DMS79 (cell line): ENCODE measurements around the gene SLC25A46.
"Not testable (repeated sequence)": the region's sequence is repeated elsewhere in the genome, so short reads cannot be mapped to it uniquely, and the experiment has no call there.

Experiments used
- DNase-seq: peaks from one replicate; lab custom pipeline; 2025; lab: John Stamatoyannopoulos, UW

SLC25A46 gene

GRCh38 chr5:110738812-110739651 is at the start of gene SLC25A46:
TSS of gene SLC25A46 (plus strand) at chr5:110739007. CDS start at chr5:110739120, 113 bp downstream.
- peak; percentile 34 for DNase-seq

DNA sequence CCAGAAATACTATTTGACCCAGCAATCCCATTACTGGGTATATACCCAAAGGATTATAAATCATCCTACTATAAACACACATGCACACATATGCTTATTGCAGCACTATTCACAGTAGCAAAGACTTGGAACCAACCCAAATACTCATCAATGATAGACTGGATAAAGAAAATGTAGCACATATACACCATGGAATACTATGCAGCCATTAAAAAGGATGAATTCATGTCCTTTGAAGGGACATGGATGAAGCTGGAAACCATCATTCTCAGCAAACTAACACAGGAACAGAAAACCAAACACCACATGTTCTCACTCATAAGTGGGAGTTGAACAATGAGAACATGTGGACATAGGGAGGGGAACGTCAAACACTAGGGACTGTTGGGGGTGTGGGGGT is 48.2 kb upstream of the SLC25A46 start:
- DNase-seq: not testable (repeated sequence)

DNA sequence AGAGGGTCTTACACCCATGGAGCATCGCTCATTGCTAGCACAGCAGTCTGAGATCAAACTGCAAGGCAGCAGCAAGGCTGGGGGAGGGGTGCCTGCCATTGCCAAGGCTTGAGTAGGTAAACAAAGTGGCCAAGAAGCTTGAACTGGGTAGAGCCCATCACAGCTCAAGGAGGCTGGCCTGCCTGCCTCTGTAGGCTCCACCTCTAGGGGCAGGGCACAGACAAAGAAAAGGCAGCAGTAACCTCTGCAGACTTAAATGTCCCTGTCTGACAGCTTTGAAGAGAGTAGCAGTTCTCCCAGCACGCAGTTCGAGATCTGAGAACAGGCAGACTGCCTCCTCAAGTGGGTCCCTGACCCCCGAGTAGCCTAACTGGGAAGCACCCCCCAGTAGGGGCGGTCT is 46.1 kb upstream of the SLC25A46 start:
- DNase-seq: not testable (repeated sequence)

DNA sequence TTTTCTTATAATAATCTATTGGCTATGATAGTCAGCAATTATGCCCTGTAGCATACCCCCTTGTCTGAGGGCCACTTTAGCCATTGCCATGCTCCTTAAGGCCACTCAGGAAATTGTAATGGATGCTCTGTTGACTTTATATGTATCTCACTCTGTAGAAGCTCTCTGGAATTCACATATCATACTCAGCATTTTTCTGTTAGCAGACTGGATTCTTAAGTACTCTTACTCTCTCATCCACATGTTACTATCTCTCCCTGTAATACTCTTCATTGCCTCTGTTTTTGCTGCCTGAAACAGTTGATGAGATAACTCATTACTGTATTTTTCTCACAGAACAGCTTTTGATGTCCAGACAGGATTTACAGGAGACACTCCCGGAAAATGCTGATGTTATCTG is 36.5 kb upstream of the SLC25A46 start:
- no peak for DNase-seq

- DNase-seq: no peak
These were observed 36.1 kb upstream of the SLC25A46 start for GRCh38 chr5:110702704-110703103.

GRCh38 chr5:110703481-110703880 is 35.3 kb upstream of the SLC25A46 start:
- DNase-seq: no peak

GRCh38 chr5:110705349-110705748 is 33.5 kb upstream of the SLC25A46 start:
- DNase-seq: no peak

GRCh38 chr5:110707260-110707844 is 31.5 kb upstream of the SLC25A46 start:
- DNase-seq: no peak

GRCh38 chr5:110716247-110717245 is 22.3 kb upstream of the SLC25A46 start:
- no peak for DNase-seq

- no peak for DNase-seq
These were observed 20.5 kb upstream of the SLC25A46 start for GRCh38 chr5:110718311-110718710.

DNA sequence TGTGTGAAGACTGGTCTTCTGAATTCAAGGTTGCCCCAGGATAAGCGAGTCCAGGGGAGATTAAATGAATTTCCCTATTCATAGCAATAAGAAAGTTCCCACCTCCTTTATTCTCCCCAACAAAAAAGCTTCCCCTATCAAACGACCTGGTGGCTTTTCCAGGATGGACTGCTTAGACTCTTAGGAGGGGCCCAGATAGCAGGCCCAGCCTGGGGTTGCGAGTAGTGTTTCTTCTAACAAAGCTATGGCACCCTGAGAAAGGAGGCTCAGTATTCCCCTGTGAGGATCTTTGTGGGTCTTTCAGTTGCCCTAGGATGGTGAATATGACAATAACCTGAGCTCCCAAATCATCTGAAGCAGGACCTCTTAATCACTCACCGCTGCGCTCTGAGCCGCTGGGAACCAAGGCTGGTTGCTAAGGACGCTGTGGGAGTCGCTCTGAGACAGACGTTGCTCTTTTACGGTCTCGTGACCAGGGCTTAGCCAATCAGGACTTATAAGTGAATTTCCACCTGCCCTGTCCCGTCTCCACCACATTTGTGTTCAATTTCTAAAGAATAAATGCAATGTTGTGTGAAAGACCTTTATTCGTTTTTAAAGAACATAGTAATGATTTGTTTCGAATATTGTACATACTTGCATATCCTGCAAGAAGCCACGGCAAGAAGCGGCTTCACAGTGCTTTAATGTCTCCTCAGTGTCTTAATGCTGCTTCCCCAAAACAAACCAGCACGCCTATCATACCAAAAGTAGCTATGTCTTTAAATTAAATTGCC is 12.4 kb upstream of the SLC25A46 start, which contains the start of gene TMEM232:
Gene TMEM232 (minus strand): TSS at position 423 of the 776 bp plus-strand sequence. CDS start 59,319 bp downstream, outside the sequence.
- peak; percentile 48 for DNase-seq

- no peak for DNase-seq
These were observed 11.8 kb upstream of the SLC25A46 start for GRCh38 chr5:110727025-110727314.

DNA sequence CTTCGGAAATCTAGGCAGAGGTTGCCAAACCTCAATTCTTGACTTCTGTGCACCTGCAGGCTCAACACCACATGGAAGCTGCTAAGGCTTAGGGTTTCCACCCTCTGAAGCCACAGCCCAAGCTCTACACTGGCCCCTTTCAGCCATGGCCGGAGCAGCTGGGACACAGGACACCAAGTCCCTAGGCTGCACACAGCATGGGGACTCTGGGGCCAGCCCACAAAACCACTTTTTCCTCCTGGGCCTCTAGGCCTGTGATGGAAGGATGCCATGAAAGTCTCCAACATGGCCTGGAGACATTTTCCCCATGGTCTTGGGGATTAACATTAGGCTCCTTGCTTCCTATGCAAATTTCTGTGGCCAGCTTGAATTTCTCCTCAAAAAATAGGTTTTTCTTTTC is 7.3 kb upstream of the SLC25A46 start:
- not testable (repeated sequence) for DNase-seq

- no peak for DNase-seq
These were observed 4.7 kb upstream of the SLC25A46 start for GRCh38 chr5:110734101-110734500.

GRCh38 chr5:110735556-110735955 is 3.3 kb upstream of the SLC25A46 start:
- DNase-seq: no peak

DNA sequence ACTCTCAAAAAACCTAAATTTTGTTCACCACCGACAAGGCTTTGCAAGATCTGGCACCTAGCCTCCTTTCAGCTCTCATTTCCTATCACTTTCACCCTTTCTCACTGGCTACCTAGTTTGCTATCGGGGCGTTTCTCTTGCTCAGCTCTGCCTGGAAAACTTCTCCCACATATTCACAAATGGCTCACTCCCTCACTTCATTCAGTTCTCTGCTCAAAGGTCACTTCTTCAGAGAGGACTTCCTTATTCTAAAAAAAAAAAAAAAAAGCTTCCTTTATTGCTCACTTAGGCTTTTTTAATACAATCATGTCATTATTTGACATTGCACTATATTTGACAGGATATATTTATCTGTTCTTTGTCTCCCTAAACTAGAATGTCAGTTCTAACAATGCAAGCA is 2.1 kb upstream of the SLC25A46 start:
- no peak for DNase-seq

DNA sequence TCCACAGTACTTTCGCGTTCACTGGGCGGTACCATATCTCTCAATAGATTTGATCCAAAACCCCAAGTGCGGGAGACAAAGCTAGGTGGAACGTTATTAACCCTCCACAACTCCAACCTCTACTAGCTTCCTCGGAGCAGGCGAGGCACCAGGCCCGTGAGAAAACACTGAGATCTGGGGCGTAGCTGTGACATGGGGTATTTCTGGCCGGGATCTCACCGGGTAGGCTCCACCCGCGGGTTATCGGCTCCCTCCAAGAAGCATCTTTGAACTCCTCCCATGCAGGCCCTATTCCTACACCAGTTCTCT is 350 bp upstream of the SLC25A46 start:
- DNase-seq: no peak

DNA sequence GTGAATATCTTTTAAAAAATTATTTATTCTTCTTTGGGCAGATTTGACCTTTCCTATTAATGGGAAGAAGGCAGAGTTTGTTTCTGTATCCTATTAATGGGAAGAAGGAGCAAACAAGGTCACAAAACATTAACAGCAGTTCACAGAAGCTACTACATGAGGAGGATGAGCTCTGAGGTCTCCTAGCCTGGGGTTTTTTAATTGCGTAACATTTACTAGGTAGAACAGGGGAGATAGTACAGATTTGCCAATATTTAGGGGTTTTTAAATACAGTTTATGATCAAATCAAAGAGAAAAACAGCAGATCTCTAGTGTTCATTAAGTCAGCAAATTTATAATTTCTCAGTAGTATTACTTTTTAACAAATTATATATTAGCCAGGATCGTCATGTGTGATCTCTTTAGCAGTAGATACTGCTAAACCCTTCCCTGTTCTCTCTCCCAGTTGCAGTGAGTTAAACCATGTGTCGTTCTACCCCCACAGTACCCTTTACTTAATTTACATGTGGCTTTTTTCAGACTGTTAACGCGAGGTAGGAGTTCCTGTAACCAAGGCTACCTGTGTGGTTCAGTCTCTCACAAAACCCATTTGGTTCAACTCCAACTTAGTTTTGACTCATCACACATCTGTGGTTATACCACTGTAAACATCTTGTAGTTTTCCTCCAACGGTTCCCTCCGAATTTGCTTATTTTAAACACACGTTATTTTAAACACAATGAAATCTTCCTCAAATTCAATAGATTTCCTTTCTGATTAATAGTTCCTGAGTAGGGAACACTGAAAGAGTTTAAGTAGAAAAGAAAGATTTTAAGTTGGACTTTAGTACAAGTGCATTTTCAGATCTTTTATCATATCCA is 13.3 kb downstream of the SLC25A46 start:
- DNase-seq: no peak

GRCh38 chr5:110752953-110753352 is 14.1 kb downstream of the SLC25A46 start:
- no peak for DNase-seq

DNA sequence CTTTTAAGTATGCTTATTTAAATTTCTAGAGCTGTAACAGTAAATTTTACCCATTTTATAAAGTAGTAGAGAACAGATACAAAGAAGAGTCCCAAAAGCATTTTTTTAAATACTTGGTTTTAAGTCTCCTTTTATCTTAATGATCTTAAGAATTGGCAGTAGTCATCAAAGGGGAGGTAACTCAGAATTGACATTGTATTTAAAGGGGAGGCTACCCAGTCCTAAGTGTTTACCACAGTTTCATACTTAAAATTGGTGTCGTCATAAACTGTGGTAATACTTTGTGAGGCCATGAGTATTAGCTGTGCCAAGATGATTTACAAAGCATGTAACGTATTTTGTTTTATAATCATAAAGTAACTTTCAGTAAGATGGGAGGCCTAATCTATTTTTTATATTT is 14.8 kb downstream of the SLC25A46 start:
- DNase-seq: no peak

GRCh38 chr5:110754181-110754580 is 15.4 kb downstream of the SLC25A46 start:
- no peak for DNase-seq
